Measurements from ENCODE around the gene KIDINS220. TPM values are rescaled to one million over a fixed set of nuclear protein-coding genes. Genes with fewer than 3 reads are reported as not detected.

KIDINS220 gene
- polyA plus RNA-seq, 2 of the 4 experiments (the other 2 are of a cell fraction): 16.4 to 45.9 TPM

DNA sequence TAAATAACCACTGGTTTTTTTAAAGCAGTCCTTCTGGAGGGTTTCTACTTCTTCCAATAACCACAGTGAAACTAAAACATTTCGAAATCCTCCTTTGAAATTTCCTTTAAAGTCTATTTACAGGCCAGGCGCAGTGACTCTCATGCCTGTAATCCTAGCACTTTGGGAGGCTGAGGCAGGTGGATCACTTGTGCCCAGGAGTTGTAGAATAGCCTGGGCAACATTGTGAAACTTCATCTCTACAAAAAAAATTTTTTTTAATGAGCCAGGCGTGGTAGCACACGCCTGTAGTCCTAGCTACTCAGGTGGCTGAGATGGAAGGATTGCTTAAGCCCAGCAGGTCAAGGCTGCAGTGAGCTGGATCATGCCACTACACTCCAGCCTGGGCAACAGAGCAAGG, 15.2 kb downstream of the KIDINS220 start:
- FAIRE-seq: no peak
- WGBS (ENCODE audit: missing lambda C conversion rate): 90% methylated on average over 4 of the region's 4 CpGs
- DNase-seq (ENCODE audit: low read depth in 1 of 2, low spot score in 1 of 2): no peak
- Histone ChIP-seq H3K27ac (no peak overlapping the region), H3K4me3 (no peak overlapping the region), H3K9me3 (no peaks in the 10 kb centered on the region), H3K4me2 (no peak overlapping the region), H3K4me1 (peaks cover 16% of the 10 kb centered on the region; the same call in 2 of the 3 replicates)
- ChIA-PET CTCF (interaction anchor here (1.4 kb wide), 1 partner anchor 18 kb away, joined by 3 read pairs; no protein-coding TSS in a partner anchor), POLR2A (no interaction called here)
- TF ChIP-seq CEBPB (IDR thresholded peaks at IDR 0.05) (0 out of 4 replicates have a peak, but pooled peaks of 1 of the 2 experiments have one; percentile 9), JUN (IDR thresholded peaks at IDR 0.05) (no peak), TP53 (CRISPR knock-in tag; IDR thresholded peaks at IDR 0.05) (no peak), EHMT2 (IDR thresholded peaks at IDR 0.05; ENCODE audit: low read depth) (no peak), RAD21 (conservative IDR thresholded peaks at IDR 0.05 in 1 of 2, IDR thresholded peaks at IDR 0.05 in 1 of 2) (no peak)
- TF ChIP-seq, protein P1, sequence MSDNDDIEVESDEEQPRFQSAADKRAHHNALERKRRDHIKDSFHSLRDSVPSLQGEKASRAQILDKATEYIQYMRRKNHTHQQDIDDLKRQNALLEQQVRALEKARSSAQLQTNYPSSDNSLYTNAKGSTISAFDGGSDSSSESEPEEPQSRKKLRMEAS (IDR thresholded peaks at IDR 0.05): no peak
- TF ChIP-seq, protein P2, sequence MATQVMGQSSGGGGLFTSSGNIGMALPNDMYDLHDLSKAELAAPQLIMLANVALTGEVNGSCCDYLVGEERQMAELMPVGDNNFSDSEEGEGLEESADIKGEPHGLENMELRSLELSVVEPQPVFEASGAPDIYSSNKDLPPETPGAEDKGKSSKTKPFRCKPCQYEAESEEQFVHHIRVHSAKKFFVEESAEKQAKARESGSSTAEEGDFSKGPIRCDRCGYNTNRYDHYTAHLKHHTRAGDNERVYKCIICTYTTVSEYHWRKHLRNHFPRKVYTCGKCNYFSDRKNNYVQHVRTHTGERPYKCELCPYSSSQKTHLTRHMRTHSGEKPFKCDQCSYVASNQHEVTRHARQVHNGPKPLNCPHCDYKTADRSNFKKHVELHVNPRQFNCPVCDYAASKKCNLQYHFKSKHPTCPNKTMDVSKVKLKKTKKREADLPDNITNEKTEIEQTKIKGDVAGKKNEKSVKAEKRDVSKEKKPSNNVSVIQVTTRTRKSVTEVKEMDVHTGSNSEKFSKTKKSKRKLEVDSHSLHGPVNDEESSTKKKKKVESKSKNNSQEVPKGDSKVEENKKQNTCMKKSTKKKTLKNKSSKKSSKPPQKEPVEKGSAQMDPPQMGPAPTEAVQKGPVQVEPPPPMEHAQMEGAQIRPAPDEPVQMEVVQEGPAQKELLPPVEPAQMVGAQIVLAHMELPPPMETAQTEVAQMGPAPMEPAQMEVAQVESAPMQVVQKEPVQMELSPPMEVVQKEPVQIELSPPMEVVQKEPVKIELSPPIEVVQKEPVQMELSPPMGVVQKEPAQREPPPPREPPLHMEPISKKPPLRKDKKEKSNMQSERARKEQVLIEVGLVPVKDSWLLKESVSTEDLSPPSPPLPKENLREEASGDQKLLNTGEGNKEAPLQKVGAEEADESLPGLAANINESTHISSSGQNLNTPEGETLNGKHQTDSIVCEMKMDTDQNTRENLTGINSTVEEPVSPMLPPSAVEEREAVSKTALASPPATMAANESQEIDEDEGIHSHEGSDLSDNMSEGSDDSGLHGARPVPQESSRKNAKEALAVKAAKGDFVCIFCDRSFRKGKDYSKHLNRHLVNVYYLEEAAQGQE (IDR thresholded peaks at IDR 0.05): no peak
- no peak for ATAC-seq

DNA sequence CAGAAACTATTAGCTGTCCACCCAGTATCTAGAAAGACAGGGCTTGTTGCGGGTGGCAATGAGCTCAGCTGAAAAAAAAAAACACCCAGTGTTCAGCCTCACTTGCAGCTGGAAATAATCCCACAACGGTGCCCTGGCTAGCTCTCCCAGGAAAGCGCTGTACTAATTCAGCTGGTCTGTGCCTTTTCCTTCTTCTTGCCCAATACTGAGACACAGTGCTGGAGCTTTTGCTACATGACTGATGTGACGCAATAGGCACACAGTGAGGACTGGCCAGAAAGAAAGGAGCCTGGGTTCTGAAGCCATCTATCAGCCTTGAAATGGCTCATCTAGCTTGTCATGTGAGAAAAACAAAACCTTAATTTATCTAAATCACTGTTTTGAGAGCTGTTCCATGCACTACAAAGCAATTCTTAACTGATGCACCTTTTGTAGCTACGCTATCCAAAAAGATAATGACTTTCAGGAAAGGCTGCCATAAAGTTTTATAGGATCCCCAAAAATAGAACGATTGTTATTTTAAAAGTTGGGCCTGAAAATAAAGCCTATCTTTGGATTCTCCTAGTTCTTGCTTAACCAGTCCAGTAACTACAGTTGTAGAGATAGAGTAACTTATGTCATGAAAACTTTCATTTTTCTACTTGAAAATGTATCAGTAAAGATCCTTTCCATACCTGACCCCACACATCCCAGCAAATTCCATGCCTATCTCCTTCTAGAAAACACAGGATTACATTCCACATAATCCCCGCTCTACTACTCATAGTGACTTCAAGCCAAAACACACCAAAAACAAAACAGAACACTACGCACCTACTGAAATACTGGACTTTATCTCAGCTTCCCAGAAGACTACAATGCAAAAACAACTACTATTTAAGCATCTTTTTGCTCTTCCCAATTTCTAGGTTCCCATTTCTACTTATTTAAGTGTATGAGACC, 15.9 kb downstream of the KIDINS220 start:
- 70% methylated on average over 8 of the region's 8 CpGs for WGBS (ENCODE audit: missing lambda C conversion rate)
- no peak overlapping the region for H3K27ac ChIP-seq
- POLR2A ChIA-PET: interaction anchor here (1.0 kb wide), 1 partner anchor 15 kb away, joined by 4 read pairs; no protein-coding TSS in a partner anchor

DNA sequence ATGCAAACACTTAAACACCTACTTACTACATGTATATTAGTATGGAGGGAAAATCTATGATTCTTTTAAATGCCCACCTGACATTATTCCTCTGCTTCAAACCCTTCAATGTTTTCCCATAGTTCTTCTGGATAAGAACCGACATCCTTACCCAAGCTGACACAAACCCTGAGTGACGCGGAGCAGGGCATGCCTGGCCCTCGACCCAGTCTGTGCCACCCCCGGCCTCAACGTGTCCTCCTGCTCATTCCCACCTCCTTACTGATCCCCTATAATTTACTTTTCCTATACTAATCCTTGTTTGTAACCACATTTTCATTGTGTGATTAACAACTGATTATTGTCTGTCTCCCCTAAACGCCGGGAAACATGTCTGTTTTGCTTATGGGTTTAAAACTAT, 17.5 kb downstream of the KIDINS220 start:
- no peak for ATAC-seq

More for the DNA sequence above, 15.9 kb downstream of the KIDINS220 start:
- Histone ChIP-seq H3K4me1 (peaks cover 16% of the 10 kb centered on the region; the same call in 2 of the 3 replicates), H3K9me3 (no peaks in the 10 kb centered on the region), H3K4me3 (no peak overlapping the region), H3K4me2 (no peak overlapping the region)
- TF ChIP-seq HOXA7 (CRISPR knock-in tag; IDR thresholded peaks at IDR 0.05) (no peak), CEBPB (IDR thresholded peaks at IDR 0.05) (peak; percentile 55 to 70; a peak in 3 of 4 replicates)
- no peak for FAIRE-seq
- ATAC-seq: peak; percentile 55 to 59; a peak in 4 of 6 replicates
- CTCF ChIA-PET: interaction anchor here (1.4 to 1.6 kb wide), 2 partner anchors 14 to 17 kb away, joined by 3 to 4 read pairs; no protein-coding TSS in a partner anchor
- no peak for DNase-seq (ENCODE audit: low read depth in 1 of 2, low spot score in 1 of 2)

More for the DNA sequence above, 17.5 kb downstream of the KIDINS220 start:
- no peak overlapping the region for H3K4me3 ChIP-seq
- TF ChIP-seq, protein P3, sequence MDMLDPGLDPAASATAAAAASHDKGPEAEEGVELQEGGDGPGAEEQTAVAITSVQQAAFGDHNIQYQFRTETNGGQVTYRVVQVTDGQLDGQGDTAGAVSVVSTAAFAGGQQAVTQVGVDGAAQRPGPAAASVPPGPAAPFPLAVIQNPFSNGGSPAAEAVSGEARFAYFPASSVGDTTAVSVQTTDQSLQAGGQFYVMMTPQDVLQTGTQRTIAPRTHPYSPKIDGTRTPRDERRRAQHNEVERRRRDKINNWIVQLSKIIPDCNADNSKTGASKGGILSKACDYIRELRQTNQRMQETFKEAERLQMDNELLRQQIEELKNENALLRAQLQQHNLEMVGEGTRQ (IDR thresholded peaks at IDR 0.05): no peak
- TF ChIP-seq, protein P4, sequence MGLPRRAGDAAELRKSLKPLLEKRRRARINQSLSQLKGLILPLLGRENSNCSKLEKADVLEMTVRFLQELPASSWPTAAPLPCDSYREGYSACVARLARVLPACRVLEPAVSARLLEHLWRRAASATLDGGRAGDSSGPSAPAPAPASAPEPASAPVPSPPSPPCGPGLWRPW (IDR thresholded peaks at IDR 0.05): no peak
- no peak for TF ChIP-seq RNF2 (IDR thresholded peaks at IDR 0.05; ENCODE audit: borderline replicate concordance, low read depth)
- no peak for TF ChIP-seq FOSB (CRISPR knock-in tag; IDR thresholded peaks at IDR 0.05)
- no peak for TF ChIP-seq SREBF2 (IDR thresholded peaks at IDR 0.05)
- no peak for TF ChIP-seq EP300 (IDR thresholded peaks at IDR 0.05)
- TF ChIP-seq NR3C1 (IDR thresholded peaks at IDR 0.05): no peak
- no peak for TF ChIP-seq HOXA7 (CRISPR knock-in tag; IDR thresholded peaks at IDR 0.05)
- TF ChIP-seq EHF (CRISPR knock-in tag; IDR thresholded peaks at IDR 0.05): no peak
- no peak for TF ChIP-seq MAZ (IDR thresholded peaks at IDR 0.05; ENCODE audit: borderline replicate concordance, low read depth, low read length)
- no peak for TF ChIP-seq RFX5 (IDR thresholded peaks at IDR 0.05)
- TF ChIP-seq, protein P5, sequence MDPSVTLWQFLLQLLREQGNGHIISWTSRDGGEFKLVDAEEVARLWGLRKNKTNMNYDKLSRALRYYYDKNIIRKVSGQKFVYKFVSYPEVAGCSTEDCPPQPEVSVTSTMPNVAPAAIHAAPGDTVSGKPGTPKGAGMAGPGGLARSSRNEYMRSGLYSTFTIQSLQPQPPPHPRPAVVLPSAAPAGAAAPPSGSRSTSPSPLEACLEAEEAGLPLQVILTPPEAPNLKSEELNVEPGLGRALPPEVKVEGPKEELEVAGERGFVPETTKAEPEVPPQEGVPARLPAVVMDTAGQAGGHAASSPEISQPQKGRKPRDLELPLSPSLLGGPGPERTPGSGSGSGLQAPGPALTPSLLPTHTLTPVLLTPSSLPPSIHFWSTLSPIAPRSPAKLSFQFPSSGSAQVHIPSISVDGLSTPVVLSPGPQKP (IDR thresholded peaks at IDR 0.05; ENCODE audit: low read depth, low read length): no peak
- no peak for TF ChIP-seq FOSL2 (IDR thresholded peaks at IDR 0.05)
- no peak for TF ChIP-seq FOSL2 (CRISPR knock-in tag; IDR thresholded peaks at IDR 0.05)
- no peak for TF ChIP-seq ZFP36 (IDR thresholded peaks at IDR 0.05; ENCODE audit: borderline replicate concordance, partially characterized antibody)
- TF ChIP-seq CHD2 (IDR thresholded peaks at IDR 0.05; ENCODE audit: low read length, partially characterized antibody): no peak
- no peak for TF ChIP-seq ZSCAN20 (CRISPR knock-in tag; IDR thresholded peaks at IDR 0.05)
- TF ChIP-seq EHMT2 (IDR thresholded peaks at IDR 0.05; ENCODE audit: low read depth): no peak
- no peak for TF ChIP-seq NFE2L2 (conservative IDR thresholded peaks at IDR 0.05; ENCODE audit: low read length)
- TF ChIP-seq, protein P1 (IDR thresholded peaks at IDR 0.05): no peak
- TF ChIP-seq HOXB13 (CRISPR knock-in tag; IDR thresholded peaks at IDR 0.05; ENCODE audit: low read depth): no peak
- H3K4me2 ChIP-seq: no peak overlapping the region
- POLR2A ChIA-PET: no interaction called here
- no peak for DNase-seq (ENCODE audit: low read depth in 1 of 2, low spot score in 1 of 2)
- CTCF ChIA-PET: interaction anchor here (1.6 kb wide), 1 partner anchor 13 kb away, joined by 4 read pairs; no protein-coding TSS in a partner anchor
- WGBS (ENCODE audit: missing lambda C conversion rate): 90% methylated on average over 8 of the region's 8 CpGs
- H3K9me3 ChIP-seq: no peaks in the 10 kb centered on the region
- no peak for FAIRE-seq
- H3K27ac ChIP-seq: no peak overlapping the region
- H3K4me1 ChIP-seq: peaks cover 16% of the 10 kb centered on the region; the same call in 2 of the 3 replicates
